Adrenal gland (tissue), 12 donors: ENCODE measurements around the gene TNIP2. TPM values are rescaled to one million over a fixed set of nuclear protein-coding genes. Genes with fewer than 3 reads are reported as not detected.

Source experiments
- DNase-seq, 7 donors: peaks; one replicate each; pipeline ENCODE4 v3.0.0-alpha.2; 2019 to 2020
- H3K27ac ChIP-seq, 5 donors: fragments of 200-600 bp; sonication (generic) in 4 of 5; 1 replicate in 3 of 5; 2 replicates in 2 of 5; pipeline versions ENCODE4 v1.5.1 to v1.8.0; 2016 to 2020; ENCODE audit warnings: mild to moderate bottlenecking in 1 of 5
- H3K27me3 ChIP-seq: fragments of 200-600 bp; 2 replicates; pipeline ENCODE4 v1.8.0; 2021
- H3K36me3 ChIP-seq, 2 donors: fragments of 200-600 bp; replicated peaks in 1 of 2; 1 replicate in 1 of 2; 2 replicates in 1 of 2; pipeline versions ENCODE4 v1.5.1 to v1.8.0; 2018 to 2022
- H3K4me1 ChIP-seq, 2 donors: fragments of 200-600 bp; replicated peaks in 1 of 2; 1 replicate in 1 of 2; 2 replicates in 1 of 2; pipeline versions ENCODE4 v1.5.1 to v1.8.0; 2018 to 2021
- H3K4me3 ChIP-seq, 4 donors: fragments of 200-600 bp; sonication (generic) in 3 of 4; one replicate each; pipeline ENCODE4 v1.5.1; 2016 to 2018
- H3K9me3 ChIP-seq, 3 donors: fragments of 200-600 bp; sonication (generic) in 1 of 3; replicated peaks in 1 of 3; 1 replicate in 2 of 3; 2 replicates in 1 of 3; pipeline versions ENCODE4 v1.5.1 to v1.8.0; 2016 to 2021
- POLR2A ChIP-seq, 2 donors: fragments of 450-650 bp; IDR thresholded peaks; one replicate each; pipeline ENCODE4 v1.6.1; 2017; ENCODE audit warnings: antibody characterized with exemption in 2 of 2, mild to moderate bottlenecking in 2 of 2, moderate library complexity in 1 of 2
- WGBS, 4 donors: extraction: QIAGEN DNeasy Blood & Tissue Kit in 2 of 4; methylation state at CpG; one replicate each; pipeline versions ENCODE4 v1.1.5 to v1.1.7; 2013 to 2017; 5-methylcytosine and 5-hydroxymethylcytosine counted together
- intact Hi-C, 2 donors: fragments of 100-400 bp; cut with DNase I; formaldehyde crosslinking; loops; one replicate each; pipeline versions ENCODE4 v1.14.1 to v1.15.0; 2022 to 2023
- polyA plus RNA-seq, 3 donors: library from polyadenylated mRNA; stranded (reverse); fragments of 200-250 nt in 2 of 3; fragments of 350-450 nt in 1 of 3; fragmentation: Illumina TruSeq in 1 of 3; extraction: RNeasy Lipid Tissue Mini Kit (QIAGEN cat#74804) in 1 of 3; gene quantifications; one replicate each; pipeline ENCODE4 v1.2.3, GENCODE V29; 2013 to 2014
- total RNA-seq, 9 donors: library from RNA; depleted of rRNA in 4 of 9; stranded (reverse); fragments of >200 nt in 4 of 9; fragments of 120-200 nt in 1 of 9; fragmentation: NEBNext Ultra II Directional in 1 of 9; extraction: Animal tissue kit (Norgen Biotek cat#: 25700) in 1 of 9; gene quantifications; one replicate each; pipeline versions ENCODE4 v1.1.0 to v1.2.4, GENCODE V29; 2013 to 2023
- TF ChIP-seq, protein P1 (sequence below), 6 experiments: fragments of 450-650 bp in 4 of 6; fragments of 200-600 bp in 2 of 6; sonication (generic) in 1 of 6; IDR thresholded peaks; 1 replicate in 5 of 6; 2 replicates in 1 of 6; pipeline versions ENCODE4 v1.5.1 to v1.8.0; 2016 to 2021; ENCODE audit warnings: antibody characterized with exemption in 6 of 6, mild to moderate bottlenecking in 2 of 6, moderate library complexity in 1 of 6
- donor health status: healthy with polysubstance abuse.
- donor health status: Bipolar disorder and iron deficiency.
- donor health status: DM: yes; HTN: yes; CAD: no.
- donor health status: DM: no; HTN: no; CAD: no.
- donor health status: DM: no; HTN: no; CAD: no.
- donor health status: DM: yes; HTN: yes; CAD: no.

Gene TNIP2
- total and polyA plus RNA-seq, 12 donors, result 7.8 to 57.7 (median 35.7) TPM

- Histone ChIP-seq H3K9me3 (no peaks in the 10 kb centered on the region), H3K4me3 (no peak overlapping the region), H3K27me3 (no peaks in the 10 kb centered on the region), H3K27ac (peak overlapping the region; percentile 57 to 92 (median 86)), H3K36me3 (no peaks in the 10 kb centered on the region), H3K4me1 (peaks cover 15 to 84% of the 10 kb centered on the region in 2 donors)
- DNase-seq, result peak in 5 of 7 donors; percentile 13 to 57 (median 24)
- WGBS, 4 donors, result 82 to 89% (median 86%) methylated on average over 15 to 17 of the region's 17 CpGs
- intact Hi-C loops, result no loop called here
- TF ChIP-seq, protein P1, sequence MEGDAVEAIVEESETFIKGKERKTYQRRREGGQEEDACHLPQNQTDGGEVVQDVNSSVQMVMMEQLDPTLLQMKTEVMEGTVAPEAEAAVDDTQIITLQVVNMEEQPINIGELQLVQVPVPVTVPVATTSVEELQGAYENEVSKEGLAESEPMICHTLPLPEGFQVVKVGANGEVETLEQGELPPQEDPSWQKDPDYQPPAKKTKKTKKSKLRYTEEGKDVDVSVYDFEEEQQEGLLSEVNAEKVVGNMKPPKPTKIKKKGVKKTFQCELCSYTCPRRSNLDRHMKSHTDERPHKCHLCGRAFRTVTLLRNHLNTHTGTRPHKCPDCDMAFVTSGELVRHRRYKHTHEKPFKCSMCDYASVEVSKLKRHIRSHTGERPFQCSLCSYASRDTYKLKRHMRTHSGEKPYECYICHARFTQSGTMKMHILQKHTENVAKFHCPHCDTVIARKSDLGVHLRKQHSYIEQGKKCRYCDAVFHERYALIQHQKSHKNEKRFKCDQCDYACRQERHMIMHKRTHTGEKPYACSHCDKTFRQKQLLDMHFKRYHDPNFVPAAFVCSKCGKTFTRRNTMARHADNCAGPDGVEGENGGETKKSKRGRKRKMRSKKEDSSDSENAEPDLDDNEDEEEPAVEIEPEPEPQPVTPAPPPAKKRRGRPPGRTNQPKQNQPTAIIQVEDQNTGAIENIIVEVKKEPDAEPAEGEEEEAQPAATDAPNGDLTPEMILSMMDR (IDR thresholded peaks at IDR 0.05), result no peak
- no peak for TF ChIP-seq POLR2A (IDR thresholded peaks at IDR 0.05)
Measured at GRCh38 chr4:2795300-2795892, 39.3 kb upstream of the TNIP2 start.

GRCh38 chr4:2794486-2795299, 38.6 kb upstream of the TNIP2 start:
- Histone ChIP-seq H3K9me3 (no peaks in the 10 kb centered on the region), H3K4me1 (peaks cover 14 to 77% of the 10 kb centered on the region in 2 donors), H3K27me3 (no peaks in the 10 kb centered on the region), H3K27ac (peak overlapping the region; percentile 57 to 92 (median 86)), H3K4me3 (peak overlapping the region in 2 of 4 donors; percentile 1 to 83), H3K36me3 (no peaks in the 10 kb centered on the region)
- peak; percentile 66 to 88 (median 81) for DNase-seq
- intact Hi-C loops, result no loop called here
- TF ChIP-seq, protein P1 (IDR thresholded peaks at IDR 0.05), result no peak
- TF ChIP-seq POLR2A (IDR thresholded peaks at IDR 0.05), result peak; percentile 24 to 27
- 47 to 75% (median 56%) methylated on average over 6 to 11 of the region's 11 CpGs for WGBS, 4 donors

GRCh38 chr4:2793586-2794485, 37.7 kb upstream of the TNIP2 start:
- peak overlapping the region; percentile 10 to 83 (median 28) for H3K4me3 ChIP-seq
- WGBS, 4 donors, result 11 to 36% (median 21%) methylated on average over 10 to 34 of the region's 34 CpGs
- peak overlapping the region; percentile 57 to 92 (median 86) for H3K27ac ChIP-seq
- intact Hi-C loops, result no loop called here
- no peaks in the 10 kb centered on the region for H3K27me3 ChIP-seq
- DNase-seq, result peak; percentile 67 to 91 (median 88)
- no peaks in the 10 kb centered on the region for H3K36me3 ChIP-seq
- H3K9me3 ChIP-seq, result no peaks in the 10 kb centered on the region
- TF ChIP-seq, protein P1 (IDR thresholded peaks at IDR 0.05), result no peak
- TF ChIP-seq POLR2A (IDR thresholded peaks at IDR 0.05), result peak in 1 of 2 donors; percentile 43
- peaks cover 14 to 69% of the 10 kb centered on the region in 2 donors for H3K4me1 ChIP-seq
